Heart left ventricle (tissue), 16 donors: ENCODE measurements around the gene EDRF1. TPM values are rescaled to one million over a fixed set of nuclear protein-coding genes. Genes with fewer than 3 reads are reported as not detected.

Experiments used
- ATAC-seq, 4 donors: fragments of 200-7000 bp; cut with Tn5 transposase; one replicate each; pipeline ENCODE4 v1.9.1; 2020 to 2022; ENCODE audit warnings: moderate library complexity in 4 of 4, mild to moderate bottlenecking in 3 of 4, moderate number of reproducible peaks in 1 of 4
- DNase-seq, 5 donors: peaks; one replicate each; pipeline ENCODE4 v3.0.0-alpha.2; 2020
- H3K27ac ChIP-seq, 12 donors: fragments of 200-600 bp; sonication (generic) in 4 of 12; one replicate each; pipeline versions ENCODE4 v1.5.0 to v1.8.0; 2016 to 2022; ENCODE audit warnings: mild to moderate bottlenecking in 2 of 12
- H3K27me3 ChIP-seq, 9 donors: fragments of 200-600 bp; sonication (generic) in 2 of 9; one replicate each; pipeline versions ENCODE4 v1.5.1 to v1.8.0; 2016 to 2022; ENCODE audit warnings: mild to moderate bottlenecking in 3 of 9
- H3K36me3 ChIP-seq, 9 donors: fragments of 200-600 bp; sonication (generic) in 2 of 9; one replicate each; pipeline versions ENCODE4 v1.5.0 to v1.8.0; 2018 to 2022; ENCODE audit warnings: mild to moderate bottlenecking in 2 of 9
- H3K4me1 ChIP-seq, 12 donors: fragments of 200-600 bp; sonication (generic) in 4 of 12; one replicate each; pipeline versions ENCODE4 v1.5.0 to v1.8.0; 2016 to 2022; ENCODE audit warnings: mild to moderate bottlenecking in 3 of 12
- H3K4me3 ChIP-seq, 12 donors: fragments of 200-600 bp; sonication (generic) in 4 of 12; one replicate each; pipeline versions ENCODE4 v1.5.0 to v1.8.0; 2017 to 2022; ENCODE audit warnings: mild to moderate bottlenecking in 9 of 12, moderate library complexity in 4 of 12
- H3K9me3 ChIP-seq, 12 donors: fragments of 200-600 bp; sonication (generic) in 4 of 12; one replicate each; pipeline versions ENCODE4 v1.5.0 to v1.8.0; 2016 to 2022; ENCODE audit warnings: mild to moderate bottlenecking in 1 of 12
- POLR2A ChIP-seq, 2 donors: fragments of 450-650 bp; IDR thresholded peaks; one replicate each; pipeline ENCODE4 v1.6.1; 2017; ENCODE audit warnings: antibody characterized with exemption in 2 of 2, mild to moderate bottlenecking in 2 of 2, moderate library complexity in 2 of 2
- WGBS, 4 donors: extraction: QIAGEN DNeasy Blood & Tissue Kit in 2 of 4; methylation state at CpG; one replicate each; pipeline versions ENCODE4 v1.1.5 to v1.1.7; 2013 to 2018; 5-methylcytosine and 5-hydroxymethylcytosine counted together
- intact Hi-C, 10 donors: fragments of 100-400 bp; cut with DNase I; formaldehyde crosslinking; loops; one replicate each; pipeline versions ENCODE4 v1.11.1 to v1.14.2; 2022
- polyA plus RNA-seq, 2 donors: library from polyadenylated mRNA; stranded (reverse); fragments of 200-250 nt; gene quantifications; one replicate each; pipeline ENCODE4 v1.2.3, GENCODE V29; 2013
- total RNA-seq, 9 donors: library from RNA; depleted of rRNA in 2 of 9; stranded (reverse); fragments of >200 nt in 2 of 9; fragmentation: NEBNext Ultra II Directional in 3 of 9; extraction: Animal tissue kit (Norgen Biotek cat#: 25700) in 3 of 9; gene quantifications; one replicate each; pipeline versions ENCODE4 v1.1.0 to v1.2.4, GENCODE V29; 2016 to 2023
- TF ChIP-seq, protein P1 (sequence below), 12 donors: fragments of 200-600 bp; sonication (generic) in 4 of 12; IDR thresholded peaks; one replicate each; pipeline versions ENCODE4 v1.5.0 to v1.8.0; 2018 to 2022; ENCODE audit warnings: antibody characterized with exemption in 12 of 12, mild to moderate bottlenecking in 5 of 12
- donor health status: ischemic (EF 13 %, LVEDD 7.1; RV severe dilation, severe dysfunction).
- donor health status: healthy with polysubstance abuse.
- donor health status: DM: no; HTN: yes; CAD: no.
- donor health status: DM: no; HTN: no; CAD: no.
- donor health status: ischemic (EF 25% LVEDD 6.9; RV normal size, moderate dysfunction).
- donor health status: ischemic (EF 25% LVEDD 5.7; RV mildly dilated, moderate dysfunction).
- donor health status: healthy.
- donor health status: DM: yes; HTN: yes; CAD: no.
- donor health status: ischemic (EF 35%, LVEDD 5.7; RV mildly dilated, moderate dysfunction).
- donor health status: nonischemic (EF 11% LVEDD 7.7; RV severe dilation, severe dysfunction).
- donor health status: DM: yes; HTN: yes; CAD: no.
- donor health status: PGD.
- donor health status: ischemic (EF 29% LVEDD 5.4; RV normal size, mild dysfunction).
- donor health status: nonischemic (EF 23%, LVEDD 6.1; RV moderate dilation, normal function).

The EDRF1 gene
- total and polyA plus RNA-seq, 11 donors: 6.9 to 13.9 (median 9.8) TPM

DNA sequence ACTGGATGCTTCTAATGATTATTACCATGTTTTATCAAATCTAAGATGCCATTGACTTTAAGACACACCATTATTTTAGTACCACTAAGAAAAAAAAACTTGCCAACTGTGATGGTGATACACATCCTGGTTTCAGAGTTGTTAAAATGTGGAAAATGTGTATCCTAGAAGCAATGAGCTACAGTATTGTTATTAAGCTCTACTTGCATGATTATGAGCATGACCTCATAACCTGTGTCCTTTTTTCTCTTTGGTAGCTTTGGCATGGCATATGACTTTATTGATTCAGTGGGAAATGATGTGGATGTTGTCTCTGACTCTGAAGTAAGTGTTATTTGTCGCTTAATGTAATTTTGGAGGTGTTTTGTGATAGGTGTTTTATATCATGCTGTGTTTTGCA, 3.3 kb downstream of the EDRF1 start:
- ATAC-seq (no peak), DNase-seq (no peak)
- Histone ChIP-seq H3K4me3 (no peak overlapping the region), H3K27ac (no peak overlapping the region), H3K9me3 (no peaks in the 10 kb centered on the region), H3K4me1 (peaks cover 3 to 24% (median 13%) of the 10 kb centered on the region in 12 donors), H3K36me3 (peaks cover 2 to 69% (median 67%) of the 10 kb centered on the region in 9 donors), H3K27me3 (no peaks in the 10 kb centered on the region)
- intact Hi-C loops: loop anchor here in 2 of 10 donors (10.0 kb wide), 2 partner anchors 558 to 918 kb away; partner anchors contain the start of genes ABRAXAS2 (in 1 of the 2) and CTBP2 (in 1 of the 2)
- WGBS, 4 donors: 95 to 100% (median 96%) methylated on average over 1 of the region's 1 CpG
- TF ChIP-seq, protein P1, sequence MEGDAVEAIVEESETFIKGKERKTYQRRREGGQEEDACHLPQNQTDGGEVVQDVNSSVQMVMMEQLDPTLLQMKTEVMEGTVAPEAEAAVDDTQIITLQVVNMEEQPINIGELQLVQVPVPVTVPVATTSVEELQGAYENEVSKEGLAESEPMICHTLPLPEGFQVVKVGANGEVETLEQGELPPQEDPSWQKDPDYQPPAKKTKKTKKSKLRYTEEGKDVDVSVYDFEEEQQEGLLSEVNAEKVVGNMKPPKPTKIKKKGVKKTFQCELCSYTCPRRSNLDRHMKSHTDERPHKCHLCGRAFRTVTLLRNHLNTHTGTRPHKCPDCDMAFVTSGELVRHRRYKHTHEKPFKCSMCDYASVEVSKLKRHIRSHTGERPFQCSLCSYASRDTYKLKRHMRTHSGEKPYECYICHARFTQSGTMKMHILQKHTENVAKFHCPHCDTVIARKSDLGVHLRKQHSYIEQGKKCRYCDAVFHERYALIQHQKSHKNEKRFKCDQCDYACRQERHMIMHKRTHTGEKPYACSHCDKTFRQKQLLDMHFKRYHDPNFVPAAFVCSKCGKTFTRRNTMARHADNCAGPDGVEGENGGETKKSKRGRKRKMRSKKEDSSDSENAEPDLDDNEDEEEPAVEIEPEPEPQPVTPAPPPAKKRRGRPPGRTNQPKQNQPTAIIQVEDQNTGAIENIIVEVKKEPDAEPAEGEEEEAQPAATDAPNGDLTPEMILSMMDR (IDR thresholded peaks at IDR 0.05): no peak
- no peak for TF ChIP-seq POLR2A (IDR thresholded peaks at IDR 0.05)

DNA sequence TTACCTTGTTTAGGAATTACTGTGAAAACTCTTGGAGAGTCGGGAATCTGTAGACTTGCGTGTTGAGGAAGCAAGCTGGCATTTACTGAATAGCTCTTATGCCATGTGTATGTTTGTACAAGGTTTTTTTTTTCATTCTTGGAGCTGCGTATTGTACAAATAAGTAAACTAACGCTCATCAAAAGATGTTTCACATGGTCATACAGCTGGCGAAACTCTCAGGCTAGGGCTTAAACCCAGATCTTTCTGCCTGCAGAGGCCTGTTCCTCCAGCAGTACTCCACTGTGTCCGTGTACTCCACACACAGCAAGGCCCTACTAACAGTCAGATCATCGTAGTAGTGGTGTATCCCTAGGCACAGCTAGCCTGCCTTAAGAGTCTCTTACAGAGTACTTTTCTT, 7.4 kb downstream of the EDRF1 start:
- TF ChIP-seq, protein P1 (IDR thresholded peaks at IDR 0.05): no peak
- TF ChIP-seq POLR2A (IDR thresholded peaks at IDR 0.05): no peak
- ATAC-seq (no peak), DNase-seq (no peak)
- Histone ChIP-seq H3K4me3 (no peak overlapping the region), H3K27me3 (no peaks in the 10 kb centered on the region), H3K27ac (no peak overlapping the region), H3K4me1 (peaks cover 0 to 12% (median 0%) of the 10 kb centered on the region in 12 donors), H3K9me3 (no peaks in the 10 kb centered on the region), H3K36me3 (peaks cover 2 to 100% (median 100%) of the 10 kb centered on the region in 9 donors)
- WGBS, 4 donors: 96 to 97% (median 97%) methylated on average over 7 of the region's 7 CpGs
- intact Hi-C loops: loop anchor here in 2 of 10 donors (10.0 kb wide), 2 partner anchors 562 to 922 kb away; partner anchors contain the start of genes ABRAXAS2 (in 1 of the 2) and CTBP2 (in 1 of the 2)

DNA sequence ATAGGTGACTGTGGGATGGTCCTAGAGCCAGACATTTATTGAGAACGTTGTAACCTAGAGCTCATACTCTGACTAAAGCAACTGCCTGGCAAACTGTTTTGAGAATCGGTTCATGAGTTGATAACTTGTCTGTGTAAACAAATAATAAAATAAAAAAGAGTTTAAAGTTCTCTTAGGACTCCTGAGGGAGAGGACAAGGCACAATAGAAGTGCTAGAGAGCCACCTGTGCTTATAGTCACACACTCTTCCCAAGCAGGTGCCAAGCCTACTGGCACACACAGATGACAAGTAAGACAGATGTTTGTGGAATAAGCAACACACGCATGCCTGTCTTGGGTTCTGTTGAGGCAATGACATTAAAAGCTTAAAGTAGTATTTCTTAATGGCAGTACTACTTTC, 7.9 kb downstream of the EDRF1 start:
- DNase-seq: no peak
- Histone ChIP-seq H3K36me3 (peaks cover 2 to 100% (median 100%) of the 10 kb centered on the region in 9 donors), H3K4me1 (peaks cover 0 to 18% (median 0%) of the 10 kb centered on the region in 12 donors), H3K27ac (no peak overlapping the region), H3K4me3 (no peak overlapping the region), H3K9me3 (no peaks in the 10 kb centered on the region), H3K27me3 (no peaks in the 10 kb centered on the region)
- 63 to 67% (median 65%) methylated on average over 3 of the region's 3 CpGs for WGBS, 4 donors
- TF ChIP-seq, protein P1 (IDR thresholded peaks at IDR 0.05): no peak
- no peak for TF ChIP-seq POLR2A (IDR thresholded peaks at IDR 0.05)
- no peak for ATAC-seq
- intact Hi-C loops: loop anchor here in 2 of 10 donors (10.0 kb wide), 2 partner anchors 563 to 923 kb away; partner anchors contain the start of genes ABRAXAS2 (in 1 of the 2) and CTBP2 (in 1 of the 2)

DNA sequence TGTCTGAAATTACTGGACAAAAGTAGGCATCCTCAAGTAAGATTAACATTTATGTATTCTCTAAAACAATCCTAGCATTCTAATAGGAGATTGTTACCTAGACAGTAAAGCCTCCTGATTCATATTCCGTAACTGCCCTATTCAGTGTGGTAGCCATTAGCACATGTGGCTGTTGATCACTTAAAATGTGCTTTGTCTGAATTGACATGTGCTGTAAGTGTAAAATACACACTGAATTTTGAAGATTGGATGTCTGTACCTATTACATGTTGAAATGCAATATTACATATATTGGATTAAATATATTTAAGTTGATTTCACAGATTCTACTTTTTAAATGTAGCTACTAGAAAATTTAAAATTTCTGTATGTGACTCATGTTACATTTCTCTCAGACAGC, 14.6 kb downstream of the EDRF1 start:
- no peak overlapping the region for H3K27ac ChIP-seq
- H3K9me3 ChIP-seq: no peaks in the 10 kb centered on the region
- H3K36me3 ChIP-seq: peaks cover under 1 to 100% (median 100%) of the 10 kb centered on the region in 9 donors
- WGBS, 4 donors: 95 to 100% (median 96%) methylated on average over 1 of the region's 1 CpG
- DNase-seq: no peak
- TF ChIP-seq, protein P1 (IDR thresholded peaks at IDR 0.05): no peak
- no peak for TF ChIP-seq POLR2A (IDR thresholded peaks at IDR 0.05)
- no peak for ATAC-seq
- H3K4me1 ChIP-seq: peaks cover 0 to 20% (median 0%) of the 10 kb centered on the region in 12 donors
- no peak overlapping the region for H3K4me3 ChIP-seq
- no peaks in the 10 kb centered on the region for H3K27me3 ChIP-seq
- intact Hi-C loops: no loop called here
